Stimulated activated CD4-positive, alpha-beta T cell treated with anti-CD3 and anti-CD28 coated beads, Interleukin-4, amount 100 ng/mL, for 1 hour (primary cell): ENCODE data around the gene WNT8A.
"Not testable (repeated sequence)": the region's sequence is repeated elsewhere in the genome, so short reads cannot be mapped to it uniquely, and the experiment has no call there.

ENCODE experiments used
- DNase-seq: peaks from one replicate; pipeline ENCODE4 v3.0.0-alpha.2; 2020

WNT8A gene, protein sequence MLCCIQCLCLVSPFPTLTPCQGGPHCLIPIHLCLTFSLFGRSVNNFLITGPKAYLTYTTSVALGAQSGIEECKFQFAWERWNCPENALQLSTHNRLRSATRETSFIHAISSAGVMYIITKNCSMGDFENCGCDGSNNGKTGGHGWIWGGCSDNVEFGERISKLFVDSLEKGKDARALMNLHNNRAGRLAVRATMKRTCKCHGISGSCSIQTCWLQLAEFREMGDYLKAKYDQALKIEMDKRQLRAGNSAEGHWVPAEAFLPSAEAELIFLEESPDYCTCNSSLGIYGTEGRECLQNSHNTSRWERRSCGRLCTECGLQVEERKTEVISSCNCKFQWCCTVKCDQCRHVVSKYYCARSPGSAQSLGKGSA

DNA sequence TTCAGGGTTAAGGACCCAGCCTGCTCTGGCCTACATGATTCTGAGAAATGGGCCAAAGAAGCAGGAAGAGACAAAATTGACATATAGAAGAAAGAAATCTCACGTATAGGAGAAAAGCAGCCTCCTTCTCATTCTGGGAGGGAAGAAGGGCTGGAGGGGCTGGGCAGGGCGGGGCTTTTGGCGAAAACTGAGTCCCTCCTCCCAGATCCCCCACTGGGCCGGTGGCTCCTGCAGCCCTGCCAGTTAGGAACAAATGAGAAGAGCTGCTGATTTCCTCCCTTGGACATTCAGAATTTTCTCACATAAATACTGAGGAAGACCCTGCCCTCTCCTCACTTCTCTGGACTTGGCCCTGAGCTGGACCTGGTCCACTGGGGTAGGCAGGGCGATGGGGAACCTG is at the start of gene WNT8A:
Gene WNT8A (plus strand): TSS at position 332 of the 400 bp plus-strand sequence. CDS start 95 bp downstream, outside the sequence.
- DNase-seq = no peak

DNA sequence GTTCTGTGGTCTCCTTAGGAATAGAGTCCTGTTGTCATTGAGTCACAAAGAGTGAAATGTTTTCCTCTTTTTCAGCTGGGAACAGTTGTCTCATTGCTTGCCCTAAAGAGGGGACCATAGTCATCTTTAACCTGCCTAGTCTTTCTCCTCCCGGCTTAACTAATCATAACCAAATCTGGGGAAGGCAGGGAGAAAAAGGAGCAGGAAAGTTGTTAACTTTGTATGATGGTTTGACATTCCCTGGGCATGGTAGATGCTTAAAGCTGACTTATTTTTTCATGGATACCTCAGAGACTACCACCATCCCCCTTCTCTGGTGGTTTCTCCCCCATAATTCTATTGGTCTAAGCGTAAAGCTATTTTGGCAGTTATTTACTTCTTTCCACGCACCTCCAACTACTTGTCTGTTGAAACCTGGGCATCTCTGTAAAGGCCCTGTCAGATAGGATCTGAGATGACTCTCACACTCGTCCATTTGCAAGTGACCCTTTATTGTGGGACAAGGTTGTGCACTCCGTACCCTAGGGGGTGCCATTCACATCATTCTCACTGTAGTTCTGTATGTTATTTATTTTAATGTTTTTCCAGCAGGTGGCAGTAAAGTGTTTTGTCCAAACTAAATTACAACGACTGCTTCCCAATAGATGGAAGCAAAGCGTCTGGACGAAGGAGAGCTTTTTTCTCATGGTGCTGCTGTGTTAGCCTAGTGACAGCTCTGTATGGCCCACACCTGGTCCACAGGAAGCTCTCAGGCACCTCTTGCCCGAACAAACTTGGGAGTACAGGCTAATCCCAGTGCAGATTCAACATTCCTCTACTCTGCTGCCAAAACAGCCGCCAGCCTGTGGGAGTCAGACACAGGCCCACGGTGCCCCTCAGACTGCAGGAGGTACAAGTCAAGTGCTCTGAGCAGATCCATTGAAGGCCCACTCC is 48.0 kb upstream of the WNT8A start:
- DNase-seq = peak; percentile 40

GRCh38 chr5:138037271-138037670 is 46.6 kb upstream of the WNT8A start:
- no peak for DNase-seq

GRCh38 chr5:138037907-138038633 is 45.8 kb upstream of the WNT8A start:
- no peak for DNase-seq

- DNase-seq = no peak
These were observed 45.0 kb upstream of the WNT8A start for GRCh38 chr5:138038826-138039225.

DNA sequence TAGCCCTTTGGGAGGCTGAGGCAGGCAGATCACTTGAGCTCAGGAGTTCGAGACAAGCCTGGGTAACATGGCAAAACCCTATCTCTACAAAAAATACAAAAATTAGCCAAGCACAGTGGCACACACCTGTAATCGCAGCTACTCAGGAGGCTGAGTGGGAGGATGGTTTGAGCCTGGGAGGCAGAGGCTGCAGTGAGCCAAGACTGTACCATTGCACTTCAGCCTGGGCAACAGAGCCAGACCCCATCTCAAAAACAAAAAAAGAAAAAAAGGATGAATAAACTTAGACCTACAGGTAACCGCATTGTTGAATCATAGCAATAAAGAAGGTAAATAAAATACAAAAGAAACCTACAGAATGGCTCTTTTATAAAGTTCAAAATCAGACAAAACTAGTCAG is 38.5 kb upstream of the WNT8A start:
- not testable (repeated sequence) for DNase-seq

GRCh38 chr5:138051441-138052296 is 32.2 kb upstream of the WNT8A start:
- DNase-seq = no peak

DNA sequence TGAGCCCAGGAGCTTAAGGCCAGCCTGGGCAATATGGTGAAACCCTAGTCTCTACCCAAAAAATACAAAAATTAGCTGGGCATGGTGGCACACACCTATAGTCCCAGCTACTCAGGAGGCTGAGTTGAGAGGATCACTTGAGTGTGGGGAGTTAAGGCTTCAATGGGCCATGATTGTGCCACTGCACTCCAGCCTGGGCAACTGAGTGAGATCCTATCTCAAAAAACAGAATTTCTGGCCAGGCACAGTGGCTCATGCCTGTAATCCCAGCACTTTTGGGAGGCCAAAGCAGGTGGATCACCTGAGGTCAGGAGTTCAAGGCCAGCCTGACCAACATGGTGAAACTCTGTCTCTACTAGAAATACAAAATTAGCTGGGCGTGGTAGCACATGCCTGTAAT is 31.1 kb upstream of the WNT8A start:
- DNase-seq = not testable (repeated sequence)

DNA sequence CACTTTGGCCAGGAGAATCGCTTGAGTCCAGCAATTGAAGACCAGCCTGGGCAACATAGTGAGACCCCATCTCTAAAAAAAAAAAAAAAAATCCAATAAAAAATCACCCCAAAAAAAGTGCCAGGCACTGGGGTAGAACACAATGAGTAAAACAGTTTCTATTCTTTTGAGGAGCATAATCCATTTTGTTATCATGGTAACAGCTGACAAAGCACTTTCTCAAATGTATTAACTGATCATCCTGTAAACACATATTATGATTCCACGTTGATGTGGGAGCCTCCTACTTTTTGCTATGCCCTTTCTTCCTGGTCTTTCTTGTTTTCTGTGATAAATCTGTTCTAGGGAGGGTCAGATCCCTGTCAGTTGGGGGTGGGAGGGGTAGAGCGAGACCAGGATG is 30.3 kb upstream of the WNT8A start:
- no peak for DNase-seq

DNA sequence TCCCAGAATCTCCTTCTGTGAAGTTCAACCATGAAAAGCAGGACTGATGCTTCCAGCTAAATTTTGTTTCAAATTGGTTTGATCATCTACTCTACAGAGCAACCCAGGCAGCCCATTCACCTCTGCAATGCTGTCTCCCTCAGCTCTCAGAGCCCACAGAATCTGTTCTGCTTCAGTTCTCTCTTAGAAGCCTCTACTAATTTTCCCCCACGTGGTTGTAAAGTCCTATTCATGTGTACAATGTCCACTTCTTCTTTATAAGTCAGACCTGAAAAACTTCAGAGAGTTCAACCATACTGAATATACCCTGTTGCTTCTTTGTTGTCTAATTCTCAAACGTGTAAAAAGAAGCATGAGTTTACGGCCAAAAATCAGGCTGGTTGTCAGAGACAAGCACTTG is 29.6 kb upstream of the WNT8A start:
- DNase-seq = no peak

- DNase-seq = no peak
These were observed 28.8 kb upstream of the WNT8A start for GRCh38 chr5:138054847-138055558.

DNA sequence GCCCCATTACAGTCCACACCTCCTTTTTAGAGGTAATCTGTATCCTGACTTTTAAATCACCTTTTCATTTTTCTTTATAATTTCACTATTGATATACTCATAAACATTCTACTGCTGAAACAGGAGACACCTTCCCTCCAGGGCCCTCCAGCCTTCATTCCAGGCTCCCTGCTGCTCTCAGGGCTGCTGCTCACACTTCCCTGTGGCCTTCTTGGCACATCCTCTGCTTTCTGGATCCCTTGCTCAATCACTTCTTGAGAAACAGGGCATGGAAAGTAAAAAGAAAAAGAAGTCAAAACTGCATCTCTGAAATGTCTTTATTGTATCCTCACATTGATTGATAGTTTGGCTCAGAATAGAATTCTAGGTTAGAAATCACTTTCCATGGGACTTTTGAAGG is 19.3 kb upstream of the WNT8A start:
- DNase-seq = no peak

DNA sequence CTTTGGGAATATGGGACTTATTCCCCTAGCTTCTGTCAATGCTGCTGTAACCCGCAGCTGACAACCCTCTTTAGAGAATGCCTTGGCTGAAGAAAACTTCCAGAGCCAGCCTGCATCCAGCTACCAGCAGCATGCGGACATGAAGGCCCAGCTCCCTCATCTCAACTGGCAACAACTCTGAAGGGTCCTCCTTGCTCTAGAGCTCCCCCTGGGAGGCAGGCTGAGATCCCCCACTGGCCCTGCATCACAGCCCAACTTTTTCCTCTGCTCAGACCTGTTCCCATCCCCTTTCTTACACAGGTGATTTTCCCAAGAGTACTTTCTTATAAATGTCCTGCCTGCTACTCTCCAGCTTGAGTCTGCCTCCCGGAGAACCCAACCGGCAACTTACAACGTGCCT is 18.7 kb upstream of the WNT8A start:
- DNase-seq = peak; percentile 12

DNA sequence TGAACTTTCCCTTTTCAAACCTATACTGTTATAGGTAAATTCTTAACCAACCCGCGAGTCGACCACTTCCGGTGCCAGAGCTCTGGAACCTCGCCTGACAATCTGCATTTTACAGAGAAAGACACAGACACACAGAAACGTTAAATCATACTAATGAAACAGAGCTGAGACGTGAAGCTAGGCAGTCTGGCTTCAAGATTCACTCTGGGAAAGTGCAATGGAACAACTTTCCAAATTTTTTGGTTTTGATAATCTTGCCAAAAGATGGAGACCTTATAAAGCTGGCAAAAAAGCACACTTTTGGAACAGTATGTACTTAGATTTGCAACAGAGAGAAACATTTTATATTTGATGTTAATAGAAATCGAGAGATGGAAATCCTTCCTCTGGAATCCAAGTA is 15.9 kb upstream of the WNT8A start:
- no peak for DNase-seq

DNA sequence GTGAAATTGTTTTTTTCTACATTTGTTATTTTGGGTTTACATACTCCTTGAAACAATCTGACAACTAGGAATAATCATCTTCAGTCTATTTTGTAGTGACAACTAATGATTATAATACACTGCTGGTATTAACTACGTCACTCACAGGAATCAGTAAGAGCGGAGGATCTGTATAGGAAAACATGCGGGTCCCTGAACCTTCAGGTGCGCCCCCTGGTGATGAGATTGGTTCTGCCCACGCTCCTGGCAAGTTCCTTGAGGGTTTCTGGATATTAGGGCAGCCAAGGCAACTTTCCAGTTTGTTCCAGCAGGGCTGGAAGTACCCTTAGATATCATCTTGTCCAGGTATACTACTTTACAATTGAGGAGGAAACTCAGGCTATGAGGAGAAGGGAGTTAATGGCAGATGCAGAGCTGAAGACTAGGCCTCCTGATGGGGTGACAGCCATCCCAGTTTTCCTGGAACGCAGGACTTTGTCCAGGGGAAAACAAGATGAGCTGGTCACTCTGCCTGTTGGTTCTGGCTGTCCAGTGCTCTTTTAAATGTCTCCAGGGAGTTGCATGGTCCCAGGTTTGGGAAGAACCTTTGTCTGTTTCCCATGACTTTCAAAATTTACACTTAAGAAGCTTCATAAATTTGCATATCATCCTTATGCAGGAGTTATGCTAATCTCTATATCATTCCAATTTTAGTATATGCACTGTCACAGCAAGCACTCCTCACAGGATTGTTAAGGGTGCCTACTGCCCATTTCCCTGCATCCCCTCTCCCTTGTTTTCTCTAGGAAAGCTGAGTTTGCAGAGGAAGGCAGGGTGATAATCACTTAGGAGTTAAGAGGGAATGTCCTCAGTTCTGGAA is 14.9 kb upstream of the WNT8A start:
- DNase-seq = peak; percentile 74

- not testable (repeated sequence) for DNase-seq
These were observed 13.8 kb upstream of the WNT8A start for GRCh38 chr5:138070026-138070425.

DNA sequence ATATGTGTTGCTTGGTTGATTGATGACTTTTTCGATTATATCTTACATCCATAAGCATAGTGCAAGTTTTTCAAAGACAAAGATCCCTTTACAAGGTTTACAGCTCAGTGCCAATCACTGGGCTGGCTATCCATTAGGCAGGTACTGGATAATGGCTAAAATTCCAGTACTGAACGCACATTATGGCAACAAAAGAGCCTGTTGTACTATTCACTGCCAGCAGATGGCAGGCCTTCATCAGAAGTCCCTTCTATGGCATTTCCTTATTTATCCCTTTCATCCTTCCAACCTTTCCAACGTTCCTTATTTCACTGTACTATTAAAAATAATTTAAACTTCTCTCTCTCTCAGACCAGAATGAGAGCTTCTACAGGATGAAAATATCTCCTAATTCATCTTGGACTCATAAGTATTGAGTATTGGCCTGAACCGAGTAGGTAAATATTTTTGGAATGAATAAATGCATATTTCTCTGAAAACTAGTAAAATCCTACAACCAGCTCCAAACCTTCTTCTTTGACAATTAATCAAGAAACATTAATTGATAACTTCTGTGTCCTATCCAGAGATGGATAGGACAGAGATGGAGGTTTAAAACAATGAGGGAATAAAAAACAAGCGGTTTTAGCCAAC is 6.7 kb upstream of the WNT8A start:
- peak; percentile 43 for DNase-seq

DNA sequence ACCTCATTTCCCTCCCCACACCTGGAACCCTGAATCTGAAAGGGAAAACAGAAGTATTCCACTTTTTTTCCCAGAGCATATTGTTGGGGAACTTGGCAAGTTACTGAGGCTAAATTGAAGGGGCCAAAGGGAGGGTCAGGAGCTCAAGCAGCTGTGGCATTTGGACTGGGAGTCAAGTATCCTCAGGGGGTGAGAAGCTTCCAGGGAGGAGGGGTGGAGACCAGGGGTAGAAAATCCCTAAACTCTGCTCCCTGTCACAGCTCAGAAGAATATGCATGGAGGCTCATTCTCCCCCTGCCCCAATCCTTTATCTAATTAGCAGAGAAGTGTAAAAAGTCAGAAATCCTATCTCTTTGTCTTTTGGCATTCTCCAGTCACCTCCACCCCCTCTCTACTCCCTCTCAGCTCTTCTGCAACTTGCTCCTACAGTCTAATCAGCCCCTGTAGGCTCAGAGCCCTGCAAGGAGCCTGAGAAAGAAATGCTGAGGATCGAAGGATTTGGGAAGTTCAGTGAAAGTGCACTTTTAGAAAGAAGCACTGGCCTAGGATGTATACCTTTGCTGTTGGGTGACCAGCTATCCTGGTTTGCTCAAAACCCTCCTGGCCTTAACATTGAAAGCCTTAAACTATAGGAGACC is 5.7 kb upstream of the WNT8A start:
- DNase-seq = no peak

- no peak for DNase-seq
These were observed 1.8 kb upstream of the WNT8A start for GRCh38 chr5:138082033-138082432.

DNA sequence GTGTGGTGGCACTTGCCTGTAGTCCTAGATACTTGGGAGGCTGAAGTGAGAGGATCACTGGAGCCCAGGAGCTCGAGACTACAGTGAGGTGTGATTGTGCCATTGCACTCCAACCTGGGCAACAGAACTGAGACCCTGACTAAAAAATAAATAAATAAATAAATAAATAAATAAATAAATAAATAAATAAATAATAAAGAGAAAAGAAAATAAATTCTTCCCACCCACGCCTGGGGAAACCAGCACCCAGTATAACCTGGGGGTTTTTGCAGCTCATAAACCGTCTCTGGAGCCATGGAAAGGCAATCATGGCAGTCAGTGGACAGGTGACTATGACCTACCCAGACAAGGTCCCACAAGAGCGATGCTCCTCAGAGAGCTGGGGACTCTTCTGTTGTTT is 7.9 kb downstream of the WNT8A start:
- no peak for DNase-seq
